ENCODE data around the gene CNGB1.
"Not testable (repeated sequence)": the region's sequence is repeated elsewhere in the genome, so short reads cannot be mapped to it uniquely, and the experiment has no call there.

The CNGB1 gene

DNA sequence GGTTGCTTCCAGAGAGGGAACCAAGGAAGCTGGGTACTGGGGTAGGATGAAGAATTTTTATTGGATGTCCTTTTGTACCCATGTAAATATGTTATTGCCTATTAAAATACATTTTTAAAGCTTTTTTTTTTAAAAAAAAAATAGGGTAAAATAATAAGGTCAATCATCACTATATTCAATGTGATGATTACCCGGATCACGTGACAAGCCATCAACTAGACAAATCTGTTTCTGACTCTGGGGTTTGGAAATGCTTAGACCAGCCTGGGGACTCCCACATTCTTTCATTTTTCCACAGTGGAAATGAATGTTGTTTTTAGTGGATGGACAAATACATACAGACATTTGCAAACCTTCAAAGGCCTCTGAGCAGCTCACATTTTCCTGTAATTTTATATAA is 88.7 kb downstream of the CNGB1 start:
- DNase-seq: no peak

DNA sequence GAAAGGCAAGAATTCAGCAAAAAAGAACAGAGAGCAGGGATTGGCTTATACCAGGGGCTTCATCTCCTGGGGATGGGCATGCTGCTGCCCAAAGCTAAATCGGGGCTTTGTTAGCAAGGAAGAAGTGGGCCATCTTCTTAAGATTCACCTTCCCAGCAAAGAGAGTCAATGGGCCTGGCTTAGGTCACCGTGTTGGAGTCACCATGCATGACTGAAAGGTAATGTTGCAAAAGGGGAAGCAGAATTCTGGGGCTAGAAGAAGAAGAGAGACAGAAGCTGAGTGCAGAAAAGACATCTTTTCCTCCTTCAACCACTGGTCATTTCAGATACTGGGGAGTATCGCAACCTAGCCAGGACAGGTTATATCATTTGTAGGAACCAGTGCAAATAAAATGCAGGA is 92.3 kb downstream of the CNGB1 start:
- no peak for DNase-seq

- no peak for DNase-seq
These were observed 94.7 kb downstream of the CNGB1 start for GRCh38 chr16:57876210-57876609.

GRCh38 chr16:57875347-57875746 is 95.6 kb downstream of the CNGB1 start:
- DNase-seq: no peak

DNA sequence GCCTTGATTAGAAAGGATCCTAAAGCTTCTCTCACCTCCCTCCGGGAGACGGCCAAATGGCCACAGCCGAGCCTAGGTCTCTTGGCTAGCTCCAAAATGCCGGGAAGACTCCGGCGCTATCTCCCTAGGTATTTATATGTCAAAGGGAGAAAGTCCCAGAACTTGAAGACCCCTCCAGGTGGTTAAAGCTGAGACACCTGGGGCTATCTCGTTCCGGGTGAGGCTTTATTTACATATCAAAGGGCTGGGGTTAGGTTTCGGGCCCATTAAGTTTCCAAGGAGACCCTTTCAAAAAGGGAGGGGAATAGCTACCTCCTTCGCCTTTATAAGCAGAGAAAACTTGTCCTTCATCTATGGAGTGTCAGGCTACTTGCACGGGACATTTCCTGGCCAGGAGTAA is 97.7 kb downstream of the CNGB1 start:
- peak; percentile 55 for DNase-seq

GRCh38 chr16:57872764-57873163 is 98.2 kb downstream of the CNGB1 start:
- DNase-seq: not testable (repeated sequence)

GRCh38 chr16:57871456-57871855 is 99.5 kb downstream of the CNGB1 start:
- DNase-seq: no peak

- DNase-seq: no peak
These were observed 100.0 kb downstream of the CNGB1 start for GRCh38 chr16:57870753-57871454.

DNA sequence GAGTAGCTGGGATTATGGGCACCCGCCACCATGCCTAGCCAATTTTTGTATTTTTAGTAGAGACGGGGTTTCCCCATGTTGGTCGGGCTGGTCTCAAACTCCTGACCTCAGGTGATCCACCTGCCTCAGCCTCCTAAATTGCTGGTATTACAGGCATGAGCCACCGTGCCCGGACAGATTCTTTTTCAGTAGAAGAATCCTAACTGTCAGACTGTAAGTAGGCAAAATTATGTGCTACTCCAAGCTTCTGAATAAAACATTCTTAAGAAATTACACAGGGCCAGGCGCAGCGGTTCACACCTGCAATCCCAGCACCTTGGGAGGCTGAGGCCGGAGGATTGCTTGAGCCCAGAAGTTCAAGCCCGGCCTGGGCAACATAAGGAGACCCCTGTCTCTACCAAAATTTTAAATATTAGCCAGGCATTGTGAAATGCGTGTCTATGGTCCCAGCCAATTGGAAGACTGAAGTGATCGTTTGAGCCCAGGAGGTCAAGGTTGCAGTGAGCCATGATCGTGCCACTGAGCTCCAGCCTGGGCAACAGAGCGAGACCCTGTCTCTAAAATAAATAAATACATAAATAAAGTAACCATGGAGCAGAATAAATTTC is 101.9 kb downstream of the CNGB1 start:
- no peak for DNase-seq

DNA sequence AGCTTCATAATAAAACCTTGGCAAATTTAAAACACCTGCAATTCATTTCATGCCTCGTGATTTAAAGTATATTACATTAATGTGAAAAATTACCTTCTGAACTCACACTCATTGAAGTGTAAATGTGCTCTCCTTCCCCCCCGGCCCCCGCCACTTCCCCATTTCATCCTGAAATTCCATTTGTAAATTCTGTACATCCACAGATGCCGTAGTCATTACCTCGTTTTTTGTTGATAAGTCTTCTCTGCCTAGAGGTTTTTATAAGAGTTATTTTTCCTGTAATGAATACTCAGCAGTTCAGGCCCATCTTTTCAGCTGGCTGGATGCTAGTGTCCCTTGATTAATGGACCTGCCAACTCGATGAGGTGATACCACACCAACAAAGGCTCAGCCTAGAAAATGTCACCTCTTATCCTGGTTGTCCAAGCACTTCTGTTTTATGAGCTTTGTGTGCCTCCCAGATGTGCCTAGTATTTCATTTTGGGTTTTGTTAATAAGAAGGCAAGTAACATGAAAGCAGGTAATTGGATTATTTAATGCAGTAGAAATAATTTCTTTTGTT is 103.8 kb downstream of the CNGB1 start:
- DNase-seq: peak; percentile 23

DNA sequence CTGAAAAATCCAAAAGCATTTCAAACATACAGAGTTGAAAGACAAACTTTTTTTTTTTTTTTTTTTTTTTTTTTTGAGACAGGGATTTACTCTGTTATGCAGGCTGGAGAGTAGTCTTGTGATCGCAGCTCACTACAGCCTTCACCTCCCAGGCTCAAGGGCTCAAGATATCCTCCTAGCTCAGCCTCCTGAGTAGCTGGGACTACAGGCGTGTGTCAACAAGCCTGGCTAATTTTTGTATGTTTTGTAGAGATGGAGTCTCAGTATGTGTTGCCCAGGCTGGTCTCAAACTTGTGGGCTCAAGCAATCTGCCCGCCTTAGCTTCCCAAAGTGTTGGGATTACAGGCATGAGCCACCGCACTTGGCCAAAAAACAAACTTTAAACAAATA is 104.4 kb downstream of the CNGB1 start:
- DNase-seq: no peak

GRCh38 chr16:57865746-57866528 is 105.0 kb downstream of the CNGB1 start:
- no peak for DNase-seq

- peak; percentile 13 for DNase-seq
These were observed 107.3 kb downstream of the CNGB1 start for GRCh38 chr16:57863434-57864160.

DNA sequence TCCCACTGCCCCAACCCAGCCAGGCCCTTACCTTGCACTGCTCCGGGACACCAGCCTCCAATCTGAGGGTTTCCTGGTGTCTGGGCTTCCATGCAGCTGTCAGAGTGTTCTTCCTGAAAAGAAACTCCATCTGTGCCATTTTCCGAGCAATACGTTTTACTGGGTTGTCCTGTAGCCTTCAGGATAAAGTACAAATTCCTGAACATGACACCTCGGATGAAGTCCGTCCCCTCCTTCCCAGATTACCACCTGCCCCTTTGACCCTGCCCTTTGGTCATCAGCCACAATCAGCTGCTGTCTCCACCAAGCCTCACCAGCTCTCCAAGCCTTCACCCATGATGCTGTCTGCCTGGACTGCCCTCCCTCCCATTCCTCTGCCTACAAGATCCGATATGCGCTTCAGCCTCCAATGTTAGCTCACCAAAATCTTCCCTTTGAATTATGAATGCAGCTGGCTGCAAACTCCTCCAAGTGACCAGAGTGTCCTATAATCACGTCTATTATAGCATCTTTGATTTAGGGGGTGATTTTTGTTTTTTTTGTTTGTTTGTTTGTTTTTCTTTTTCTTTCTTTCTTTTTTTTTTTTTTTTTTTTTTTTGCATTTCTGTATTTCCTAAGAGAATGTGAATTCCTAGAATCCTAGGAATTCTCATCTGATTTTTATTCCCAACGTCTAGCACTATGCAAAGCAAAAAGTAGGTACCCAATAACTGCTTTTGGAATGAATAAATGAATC is 108.1 kb downstream of the CNGB1 start:
- DNase-seq: no peak

DNA sequence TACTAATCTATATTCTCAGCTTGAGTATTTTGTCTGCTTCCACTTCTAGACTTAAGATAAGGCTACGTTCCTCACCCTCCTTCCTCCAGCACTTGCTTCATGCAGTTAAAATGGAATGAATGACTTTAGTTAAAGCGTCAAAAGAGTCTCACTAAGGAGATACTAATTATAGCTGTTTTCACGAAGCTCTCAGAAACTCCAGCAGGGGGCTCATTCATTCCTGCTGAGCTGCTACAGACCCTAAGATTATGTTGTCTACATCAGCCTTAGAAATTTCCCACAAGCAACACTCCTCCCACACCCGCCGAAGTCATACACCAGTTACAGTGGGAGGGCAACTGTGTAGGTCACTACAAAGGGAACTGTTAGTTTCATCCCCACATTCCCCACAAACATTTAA is 111.6 kb downstream of the CNGB1 start:
- DNase-seq: no peak

DNA sequence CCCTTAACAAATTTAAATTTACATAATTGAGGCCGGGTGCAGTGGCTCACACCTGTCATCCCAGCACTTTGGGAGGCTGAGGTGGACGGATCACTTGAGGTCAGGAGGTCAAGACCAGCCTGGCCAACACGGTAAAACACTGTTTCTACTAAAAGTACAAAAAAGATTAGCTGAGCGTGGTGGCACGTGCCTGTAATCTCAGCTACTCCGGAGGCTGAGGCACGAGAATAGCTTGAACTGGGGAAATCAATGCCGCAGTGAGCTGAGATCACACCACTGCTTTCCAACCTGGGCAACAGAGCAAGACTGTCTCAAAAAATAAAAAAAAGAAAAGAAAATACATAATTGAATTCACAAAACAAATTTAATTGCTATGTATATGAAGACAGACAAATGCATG is 112.3 kb downstream of the CNGB1 start:
- DNase-seq: no peak

DNA sequence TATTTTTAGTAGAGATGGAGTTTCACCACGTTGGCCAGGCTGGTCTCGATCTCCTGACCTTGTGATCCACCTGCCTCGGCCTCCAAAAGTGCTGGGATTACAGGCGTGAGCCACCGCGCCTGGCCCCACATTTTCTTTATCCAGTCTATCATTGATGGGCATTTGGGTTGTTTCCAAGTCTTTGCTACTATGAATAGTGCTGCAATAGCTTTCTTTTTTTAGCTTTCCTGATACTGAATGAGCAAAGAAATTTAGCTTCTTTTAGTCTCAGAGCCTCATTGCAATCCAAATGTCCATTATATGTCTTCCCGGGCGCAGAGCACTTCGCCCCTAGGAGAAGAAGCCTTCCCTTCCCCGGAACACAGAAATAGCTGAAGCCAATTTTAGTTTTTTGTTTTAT is 112.9 kb downstream of the CNGB1 start:
- not testable (repeated sequence) for DNase-seq

GRCh38 chr16:57855188-57855587 is 115.7 kb downstream of the CNGB1 start:
- DNase-seq: no peak

DNA sequence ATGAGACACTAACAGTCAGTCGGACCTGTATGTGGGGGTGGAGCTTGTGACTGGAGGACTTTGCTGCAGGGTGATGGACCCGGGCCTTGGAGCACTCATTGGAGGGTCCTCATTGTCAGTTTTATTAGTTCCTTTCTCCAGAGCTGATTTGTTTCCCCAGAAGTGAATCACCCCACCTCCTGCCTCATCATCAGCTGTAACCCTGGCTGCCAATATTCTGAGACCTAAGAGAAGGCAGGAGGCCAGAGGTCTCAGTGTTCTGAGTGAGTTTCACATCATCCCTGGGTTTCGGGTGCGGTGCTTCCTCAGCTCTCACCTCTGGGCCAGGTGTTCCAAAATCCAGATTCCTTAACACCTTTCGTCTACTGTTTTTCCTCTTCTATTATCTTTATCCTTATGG is 118.7 kb downstream of the CNGB1 start:
- no peak for DNase-seq

DNA sequence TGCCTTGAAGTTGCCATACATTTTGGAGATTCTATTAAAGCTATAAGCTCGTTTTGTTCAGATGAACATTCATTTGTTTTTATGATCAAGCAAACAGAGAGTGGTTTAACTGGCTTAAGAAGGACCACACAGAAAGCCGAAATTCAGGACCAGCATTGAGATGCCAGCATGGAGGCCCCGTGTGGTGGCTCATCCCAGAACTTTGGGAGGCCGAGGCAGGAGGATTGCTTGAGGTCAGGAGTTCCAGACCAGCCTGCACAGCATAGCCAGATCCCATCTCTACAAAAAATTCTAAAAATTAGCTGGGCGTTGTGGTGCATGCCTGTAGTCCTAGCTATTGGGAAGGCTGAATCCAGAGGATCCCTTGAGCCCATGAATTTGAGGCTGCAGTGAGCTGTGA is 122.7 kb downstream of the CNGB1 start:
- no peak for DNase-seq

GRCh38 chr16:57846931-57847330 is 124.0 kb downstream of the CNGB1 start:
- not testable (repeated sequence) for DNase-seq

- no peak for DNase-seq
These were observed 124.7 kb downstream of the CNGB1 start for GRCh38 chr16:57846078-57846697.

All from NCI-H1436 (cell line).